Measurements from ENCODE around the gene PDGFD. TPM values are rescaled to one million over a fixed set of nuclear protein-coding genes. Genes with fewer than 3 reads are reported as not detected.

The PDGFD gene
- polyA plus RNA-seq, 1 donor from 2014 or later: 1.0 TPM

DNA sequence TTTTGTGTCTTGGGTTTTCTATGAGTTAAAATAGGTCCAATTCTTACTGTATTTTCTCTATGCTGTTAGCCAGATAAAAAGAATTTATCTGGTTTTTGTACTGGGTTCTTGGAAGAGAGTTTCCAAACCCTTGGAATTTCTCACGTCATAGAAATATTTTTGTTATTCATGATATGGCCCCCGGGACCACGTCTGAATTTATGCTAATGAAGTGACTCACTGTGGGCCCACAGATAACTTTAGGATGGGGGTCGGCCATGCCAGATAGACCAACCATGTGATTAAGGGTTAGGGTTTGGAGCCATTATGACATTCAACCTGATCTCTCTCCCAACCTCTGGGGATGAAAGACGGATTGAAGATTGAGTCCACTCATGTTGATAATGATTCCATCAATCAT is 163.1 kb downstream of the PDGFD start:
- Histone ChIP-seq H4K20me1 (ENCODE audit: insufficient read depth) (no peaks in the 10 kb centered on the region), H3K4me3 (ENCODE audit: low read length) (no peak overlapping the region), H3K9me3 (ENCODE audit: low read length) (no peaks in the 10 kb centered on the region), H3K4me2 (ENCODE audit: low read length) (no peak overlapping the region), H3K36me3 (ENCODE audit: insufficient read depth, low read length) (no peaks in the 10 kb centered on the region), H2AFZ (ENCODE audit: low read depth, low read length) (no peak overlapping the region), H3K9ac (ENCODE audit: low read length) (no peak overlapping the region), H3K27me3 (ENCODE audit: insufficient read depth, low read depth, low read length) (no peaks in the 10 kb centered on the region), H3K9me2 (ENCODE audit: insufficient read depth, low read length) (no peaks in the 10 kb centered on the region), H3F3A (ENCODE audit: insufficient read depth, low read length, poor library complexity, severe bottlenecking) (no peaks in the 10 kb centered on the region), H3K27ac (ENCODE audit: low read length) (no peak overlapping the region), H3K79me2 (replicated peaks; ENCODE audit: insufficient read depth, low read length) (no peaks in the 10 kb centered on the region)
- TF ChIP-seq EP300 (conservative IDR thresholded peaks at IDR 0.05; ENCODE audit: poor library complexity, severe bottlenecking) (no peak), REST (IDR thresholded peaks at IDR 0.05; ENCODE audit: borderline replicate concordance) (no peak), POLR2AphosphoS5 (IDR thresholded peaks at IDR 0.05) (no peak), RAD21 (conservative IDR thresholded peaks at IDR 0.05) (no peak)

- no peak overlapping the region for H3K4me2 ChIP-seq (ENCODE audit: low read length)
- no peak overlapping the region for H3K9ac ChIP-seq (ENCODE audit: low read length)
- H3K27me3 ChIP-seq (ENCODE audit: insufficient read depth, low read depth, low read length): no peaks in the 10 kb centered on the region
- no peaks in the 10 kb centered on the region for H3K79me2 ChIP-seq (replicated peaks; ENCODE audit: insufficient read depth, low read length)
- H3K9me3 ChIP-seq (ENCODE audit: low read length): no peaks in the 10 kb centered on the region
- H4K20me1 ChIP-seq (ENCODE audit: insufficient read depth): no peaks in the 10 kb centered on the region
- no peak overlapping the region for H2AFZ ChIP-seq (ENCODE audit: low read depth, low read length)
- TF ChIP-seq EZH2 (IDR thresholded peaks at IDR 0.05; ENCODE audit: borderline replicate concordance, insufficient read depth, low read length, poor library complexity, severe bottlenecking) (no peak), RAD21 (conservative IDR thresholded peaks at IDR 0.05) (no peak)
- no peaks in the 10 kb centered on the region for H3K36me3 ChIP-seq (ENCODE audit: insufficient read depth, low read length)
- no peaks in the 10 kb centered on the region for H3K9me2 ChIP-seq (ENCODE audit: insufficient read depth, low read length)
- H3K4me3 ChIP-seq (ENCODE audit: low read length): no peak overlapping the region
- H3K27ac ChIP-seq (ENCODE audit: low read length): no peak overlapping the region
- no peaks in the 10 kb centered on the region for H3F3A ChIP-seq (ENCODE audit: insufficient read depth, low read length, poor library complexity, severe bottlenecking)
Measured at GRCh38 chr11:103998826-103999508, 165.0 kb downstream of the PDGFD start.

- no peaks in the 10 kb centered on the region for H3K36me3 ChIP-seq (ENCODE audit: insufficient read depth, low read length)
- H3K9me2 ChIP-seq (ENCODE audit: insufficient read depth, low read length): no peaks in the 10 kb centered on the region
- H3K4me3 ChIP-seq (ENCODE audit: low read length): no peak overlapping the region
- no peak overlapping the region for H3K9ac ChIP-seq (ENCODE audit: low read length)
- H4K20me1 ChIP-seq (ENCODE audit: insufficient read depth): no peaks in the 10 kb centered on the region
- no peak overlapping the region for H3K4me2 ChIP-seq (ENCODE audit: low read length)
- H2AFZ ChIP-seq (ENCODE audit: low read depth, low read length): no peak overlapping the region
- H3K79me2 ChIP-seq (replicated peaks; ENCODE audit: insufficient read depth, low read length): no peaks in the 10 kb centered on the region
- H3K27ac ChIP-seq (ENCODE audit: low read length): no peak overlapping the region
- TF ChIP-seq TAF1 (IDR thresholded peaks at IDR 0.05; ENCODE audit: low read depth) (no peak), EP300 (conservative IDR thresholded peaks at IDR 0.05; ENCODE audit: poor library complexity, severe bottlenecking) (no peak), SMC3 (conservative IDR thresholded peaks at IDR 0.05; ENCODE audit: poor library complexity) (no peak), MXI1 (conservative IDR thresholded peaks at IDR 0.05; ENCODE audit: poor library complexity, severe bottlenecking) (no peak), REST (IDR thresholded peaks at IDR 0.05; ENCODE audit: borderline replicate concordance) (no peak), POLR2AphosphoS5 (IDR thresholded peaks at IDR 0.05) (no peak), EZH2 (IDR thresholded peaks at IDR 0.05; ENCODE audit: borderline replicate concordance, insufficient read depth, low read length, poor library complexity, severe bottlenecking) (no peak)
- TF ChIP-seq, protein P1, sequence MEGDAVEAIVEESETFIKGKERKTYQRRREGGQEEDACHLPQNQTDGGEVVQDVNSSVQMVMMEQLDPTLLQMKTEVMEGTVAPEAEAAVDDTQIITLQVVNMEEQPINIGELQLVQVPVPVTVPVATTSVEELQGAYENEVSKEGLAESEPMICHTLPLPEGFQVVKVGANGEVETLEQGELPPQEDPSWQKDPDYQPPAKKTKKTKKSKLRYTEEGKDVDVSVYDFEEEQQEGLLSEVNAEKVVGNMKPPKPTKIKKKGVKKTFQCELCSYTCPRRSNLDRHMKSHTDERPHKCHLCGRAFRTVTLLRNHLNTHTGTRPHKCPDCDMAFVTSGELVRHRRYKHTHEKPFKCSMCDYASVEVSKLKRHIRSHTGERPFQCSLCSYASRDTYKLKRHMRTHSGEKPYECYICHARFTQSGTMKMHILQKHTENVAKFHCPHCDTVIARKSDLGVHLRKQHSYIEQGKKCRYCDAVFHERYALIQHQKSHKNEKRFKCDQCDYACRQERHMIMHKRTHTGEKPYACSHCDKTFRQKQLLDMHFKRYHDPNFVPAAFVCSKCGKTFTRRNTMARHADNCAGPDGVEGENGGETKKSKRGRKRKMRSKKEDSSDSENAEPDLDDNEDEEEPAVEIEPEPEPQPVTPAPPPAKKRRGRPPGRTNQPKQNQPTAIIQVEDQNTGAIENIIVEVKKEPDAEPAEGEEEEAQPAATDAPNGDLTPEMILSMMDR (IDR thresholded peaks at IDR 0.05; ENCODE audit: poor library complexity, severe bottlenecking): no peak
- H3K9me3 ChIP-seq (ENCODE audit: low read length): no peaks in the 10 kb centered on the region
- H3F3A ChIP-seq (ENCODE audit: insufficient read depth, low read length, poor library complexity, severe bottlenecking): no peaks in the 10 kb centered on the region
- H3K27me3 ChIP-seq (ENCODE audit: insufficient read depth, low read depth, low read length): no peaks in the 10 kb centered on the region
Measured at GRCh38 chr11:103997082-103997481, 166.9 kb downstream of the PDGFD start.

Measured in neural cell (in vitro differentiated cells).